Pancreas (tissue), 10 donors: ENCODE results near the gene PHF12. TPM values are rescaled to one million over a fixed set of nuclear protein-coding genes. Genes with fewer than 3 reads are reported as not detected.

Experiments used
- ATAC-seq, 4 donors: fragments of 200-7000 bp; cut with Tn5 transposase; one replicate each; pipeline versions ENCODE4 v1.8.0 to v1.9.1; 2020; ENCODE audit warnings: mild to moderate bottlenecking in 4 of 4, moderate library complexity in 4 of 4
- DNase-seq, 6 donors: peaks; one replicate each; pipeline ENCODE4 v3.0.0-alpha.2; 2020
- FAIRE-seq: peaks from 2 replicates; lab custom pipeline; 2012; peaks lifted over from hg19 to GRCh38; lab: Jason Lieb, UNC
- H3K27ac ChIP-seq, 4 donors: fragments of 200-600 bp; sonication (generic); 1 replicate in 3 of 4; 2 replicates in 1 of 4; pipeline versions ENCODE4 v1.5.0 to v1.8.0; 2020
- H3K27me3 ChIP-seq, 4 donors: fragments of 200-600 bp; one replicate each; pipeline ENCODE4 v1.8.0; 2021
- H3K36me3 ChIP-seq, 3 donors: fragments of 200-600 bp; sonication (generic) in 1 of 3; one replicate each; pipeline versions ENCODE4 v1.5.0 to v1.8.0; 2020 to 2021
- H3K4me1 ChIP-seq, 3 donors: fragments of 200-600 bp; one replicate each; pipeline ENCODE4 v1.8.0; 2021
- H3K4me3 ChIP-seq, 4 donors: fragments of 200-600 bp; sonication (generic) in 2 of 4; one replicate each; pipeline versions ENCODE4 v1.5.0 to v1.8.0; 2020 to 2021
- H3K9me3 ChIP-seq, 4 donors: fragments of 200-600 bp; one replicate each; pipeline ENCODE4 v1.8.0; 2021
- WGBS, 2 donors: extraction: QIAGEN DNeasy Blood & Tissue Kit; methylation state at CpG; one replicate each; pipeline ENCODE4 v1.1.7; 2013; 5-methylcytosine and 5-hydroxymethylcytosine counted together
- intact Hi-C, 3 donors: fragments of 100-400 bp; cut with DNase I; formaldehyde crosslinking; loops; one replicate each; pipeline versions ENCODE4 v1.11.1 to v1.14.2; 2022
- polyA plus RNA-seq, 2 donors: library from polyadenylated mRNA; stranded (reverse); fragments of 200-250 nt; gene quantifications; one replicate each; pipeline ENCODE4 v1.2.3, GENCODE V29; 2013
- total RNA-seq, 6 donors: library from RNA; stranded (reverse); fragmentation: NEBNext Ultra II Directional in 4 of 6; extraction: Animal tissue kit (Norgen Biotek cat#: 25700) in 4 of 6; gene quantifications; one replicate each; pipeline versions ENCODE4 v1.2.1 to v1.2.4, GENCODE V29; 2021 to 2023
- TF ChIP-seq, protein P1 (sequence below), 4 donors: fragments of 200-600 bp; sonication (generic) in 3 of 4; IDR thresholded peaks; one replicate each; pipeline versions ENCODE4 v1.5.0 to v1.8.0; 2021; ENCODE audit warnings: antibody characterized with exemption in 4 of 4
- donor health status: healthy with polysubstance abuse.
- donor health status: DM: no; HTN: no; CAD: no; lungs with moderate emphysema.
- donor health status: DM: no; HTN: no; CAD: no.
- donor health status: control.
- donor health status: control.
- donor health status: Bipolar disorder and iron deficiency.
- donor health status: DM: yes; HTN: yes; CAD: no.
- donor health status: DM: no; HTN: no; CAD: no.
- donor health status: DM: no; HTN: no; CAD: no.
- donor health status: DM: yes; HTN: yes; CAD: no.

The PHF12 gene
- total and polyA plus RNA-seq, 8 donors = 19.9 to 31.6 (median 25.6) TPM

GRCh38 chr17:28863953-28864352, 87.4 kb downstream of the PHF12 start:
- Histone ChIP-seq H3K27me3 (no peaks in the 10 kb centered on the region), H3K9me3 (no peaks in the 10 kb centered on the region), H3K4me3 (no peak overlapping the region), H3K27ac (no peak overlapping the region), H3K4me1 (no peaks in the 10 kb centered on the region), H3K36me3 (peaks cover 0 to 8% (median 0%) of the 10 kb centered on the region in 3 donors)
- FAIRE-seq (no peak), DNase-seq (no peak), ATAC-seq (no peak)
- TF ChIP-seq, protein P1, sequence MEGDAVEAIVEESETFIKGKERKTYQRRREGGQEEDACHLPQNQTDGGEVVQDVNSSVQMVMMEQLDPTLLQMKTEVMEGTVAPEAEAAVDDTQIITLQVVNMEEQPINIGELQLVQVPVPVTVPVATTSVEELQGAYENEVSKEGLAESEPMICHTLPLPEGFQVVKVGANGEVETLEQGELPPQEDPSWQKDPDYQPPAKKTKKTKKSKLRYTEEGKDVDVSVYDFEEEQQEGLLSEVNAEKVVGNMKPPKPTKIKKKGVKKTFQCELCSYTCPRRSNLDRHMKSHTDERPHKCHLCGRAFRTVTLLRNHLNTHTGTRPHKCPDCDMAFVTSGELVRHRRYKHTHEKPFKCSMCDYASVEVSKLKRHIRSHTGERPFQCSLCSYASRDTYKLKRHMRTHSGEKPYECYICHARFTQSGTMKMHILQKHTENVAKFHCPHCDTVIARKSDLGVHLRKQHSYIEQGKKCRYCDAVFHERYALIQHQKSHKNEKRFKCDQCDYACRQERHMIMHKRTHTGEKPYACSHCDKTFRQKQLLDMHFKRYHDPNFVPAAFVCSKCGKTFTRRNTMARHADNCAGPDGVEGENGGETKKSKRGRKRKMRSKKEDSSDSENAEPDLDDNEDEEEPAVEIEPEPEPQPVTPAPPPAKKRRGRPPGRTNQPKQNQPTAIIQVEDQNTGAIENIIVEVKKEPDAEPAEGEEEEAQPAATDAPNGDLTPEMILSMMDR (IDR thresholded peaks at IDR 0.05) = no peak
- intact Hi-C loops = no loop called here
- WGBS, 2 donors = 79 to 87% methylated on average over 1 of the region's 1 CpG

GRCh38 chr17:28862561-28862960, 88.8 kb downstream of the PHF12 start:
- no peaks in the 10 kb centered on the region for H3K27me3 ChIP-seq
- peaks cover 0 to 20% (median 0%) of the 10 kb centered on the region in 3 donors for H3K36me3 ChIP-seq
- ATAC-seq = no peak
- H3K4me1 ChIP-seq = no peaks in the 10 kb centered on the region
- WGBS, 2 donors = 93 to 100% methylated on average over 3 of the region's 3 CpGs
- no peak overlapping the region for H3K4me3 ChIP-seq
- no peak overlapping the region for H3K27ac ChIP-seq
- H3K9me3 ChIP-seq = no peaks in the 10 kb centered on the region
- intact Hi-C loops = no loop called here
- TF ChIP-seq, protein P1 (IDR thresholded peaks at IDR 0.05) = no peak
- FAIRE-seq = no peak
- peak in 1 of 6 donors; percentile 4 for DNase-seq

- H3K36me3 ChIP-seq = peaks cover 0 to 20% (median 0%) of the 10 kb centered on the region in 3 donors
- TF ChIP-seq, protein P1 (IDR thresholded peaks at IDR 0.05) = no peak
- DNase-seq (peak in 1 of 6 donors; percentile 24), FAIRE-seq (no peak), ATAC-seq (peak in 1 of 4 donors; percentile 19)
- intact Hi-C loops = no loop called here
- H3K4me1 ChIP-seq = no peaks in the 10 kb centered on the region
- H3K9me3 ChIP-seq = no peaks in the 10 kb centered on the region
- 71 to 73% methylated on average over 8 of the region's 8 CpGs for WGBS, 2 donors
- no peaks in the 10 kb centered on the region for H3K27me3 ChIP-seq
- no peak overlapping the region for H3K4me3 ChIP-seq
- H3K27ac ChIP-seq = no peak overlapping the region
These were observed 89.7 kb downstream of the PHF12 start for GRCh38 chr17:28861393-28862203.

- H3K9me3 ChIP-seq = no peaks in the 10 kb centered on the region
- no peak for ATAC-seq
- 95 to 96% methylated on average over 4 of the region's 4 CpGs for WGBS, 2 donors
- H3K4me3 ChIP-seq = no peak overlapping the region
- TF ChIP-seq, protein P1 (IDR thresholded peaks at IDR 0.05) = no peak
- H3K27ac ChIP-seq = no peak overlapping the region
- peaks cover 0 to 4% (median 3%) of the 10 kb centered on the region in 3 donors for H3K4me1 ChIP-seq
- no peak for FAIRE-seq
- H3K27me3 ChIP-seq = no peaks in the 10 kb centered on the region
- H3K36me3 ChIP-seq = peaks cover 0 to 20% (median 0%) of the 10 kb centered on the region in 3 donors
- intact Hi-C loops = no loop called here
- peak in 1 of 6 donors; percentile 19 for DNase-seq
These were observed 90.9 kb downstream of the PHF12 start for GRCh38 chr17:28860363-28860808.
